ENCODE results near the gene KRT10. TPM values are rescaled to one million over a fixed set of nuclear protein-coding genes. Genes with fewer than 3 reads are reported as not detected.

The KRT10 gene
- total and polyA plus RNA-seq, 9 of the 15 experiments (the other 6 are each of a cell fraction or from before 2014, with no cell fraction given) = 47.0 to 179 (median 76.2) TPM

GRCh38 chr17:40846515-40847144, 24.2 kb upstream of the KRT10 start (continued):
- TF ChIP-seq GATAD2B (IDR thresholded peaks at IDR 0.05; ENCODE audit: borderline replicate concordance) (no peak), SNIP1 (IDR thresholded peaks at IDR 0.05; ENCODE audit: low read depth) (no peak), BCL6 (CRISPR knock-in tag; IDR thresholded peaks at IDR 0.05) (no peak), NFE2L1 (tag; IDR thresholded peaks at IDR 0.05; ENCODE audit: borderline replicate concordance, low read depth) (no peak), ZNF57 (CRISPR knock-in tag; IDR thresholded peaks at IDR 0.05) (no peak)

GRCh38 chr17:40844671-40845107, 22.3 kb upstream of the KRT10 start:
- H3K9me1 ChIP-seq (ENCODE audit: control insufficient read depth, insufficient read depth, low read length) = peaks cover 2% of the 10 kb centered on the region
- in situ Hi-C loops (cut with MboI) (no loop called here), intact Hi-C loops (cut with micrococcal nuclease) (no loop called here)
- H3K36me3 ChIP-seq (ENCODE audit: control insufficient read depth, insufficient read depth, low read length) = no peaks in the 10 kb centered on the region
- no peak for FAIRE-seq
- no peaks in the 10 kb centered on the region for H3K79me2 ChIP-seq (ENCODE audit: control insufficient read depth, insufficient read depth, low read length)
- peaks cover 12 to 38% of the 10 kb centered on the region in 2 experiments for H3K4me1 ChIP-seq (replicated peaks in 1 of 2; ENCODE audit: control insufficient read depth in 2 of 2, insufficient read depth in 2 of 2, low read length in 2 of 2)
- H2AFZ ChIP-seq (ENCODE audit: low read depth, low read length) = peak overlapping the region; percentile 65
- no TSS peak for BruUV-seq (replicated peaks)
- peak overlapping the region; percentile 28; the same call in 1 of the 2 replicates for H3K4me2 ChIP-seq (ENCODE audit: insufficient read depth, low read length)
- H3K9ac ChIP-seq (ENCODE audit: insufficient read depth in 1 of 2, low read depth in 2 of 2, low read length in 2 of 2) = no peak overlapping the region; a peak in 1 of 4 replicates
- peak; percentile 32 to 54 (median 45) for DNase-seq (ENCODE audit: extremely low read depth in 1 of 4, low spot score in 3 of 4)
- no peaks in the 10 kb centered on the region for H4K20me1 ChIP-seq (replicated peaks; ENCODE audit: control insufficient read depth, insufficient read depth, low read length)
- peak overlapping the region; percentile 37 for H3K27ac ChIP-seq (ENCODE audit: extremely low read depth, low read depth, low read length)
- no peak overlapping the region for H3K4me3 ChIP-seq
- POLR2A ChIA-PET = interaction anchor here (0.7 to 1.6 kb wide), 5 partner anchors 10 to 302 kb away, joined by 3 to 5 read pairs (median 4); no protein-coding TSS in a partner anchor
- WGBS (ENCODE audit: insufficient coverage, low coverage, missing lambda C conversion rate) = 4% methylated on average over 4 of the region's 4 CpGs
- H3K9me3 ChIP-seq (replicated peaks; ENCODE audit: control insufficient read depth, insufficient read depth, low read depth, low read length) = no peaks in the 10 kb centered on the region
- CTCF ChIA-PET (ENCODE audit: low intra/inter-chr PET ratio) = no interaction called here
- no peaks in the 10 kb centered on the region for H3K27me3 ChIP-seq (ENCODE audit: control insufficient read depth in 2 of 2, insufficient read depth in 2 of 2, low read length in 2 of 2)
- ATAC-seq = peak; percentile 48; the same call in 2 of the 3 replicates
- TF ChIP-seq TOE1 (IDR thresholded peaks at IDR 0.05; ENCODE audit: borderline replicate concordance) (0 out of 2 replicates have a peak, but pooled peaks have one; percentile 19), TOE1 (CRISPR knock-in tag; IDR thresholded peaks at IDR 0.05; ENCODE audit: borderline replicate concordance, low read depth) (no peak), MAFF (IDR thresholded peaks at IDR 0.05; ENCODE audit: low read length) (peak; percentile 7; the same call in 1 of the 2 replicates), ZNF512 (tag; IDR thresholded peaks at IDR 0.05) (no peak), NR2C1 (IDR thresholded peaks at IDR 0.05) (no peak), NR2C1 (tag; IDR thresholded peaks at IDR 0.05) (0 out of 2 replicates have a peak, but pooled peaks have one; percentile 24), EHMT2 (IDR thresholded peaks at IDR 0.05) (peak; percentile 66; the same call in 1 of the 2 replicates), SMARCE1 (IDR thresholded peaks at IDR 0.05) (peak; percentile 76), RUNX1 (IDR thresholded peaks at IDR 0.05; ENCODE audit: low read depth) (no peak), NCOR1 (IDR thresholded peaks at IDR 0.05) (peak; percentile 52), KDM1A (IDR thresholded peaks at IDR 0.05) (peak; percentile 38 to 58; a peak in 2 of 4 replicates), MEIS2 (IDR thresholded peaks at IDR 0.05; ENCODE audit: partially characterized antibody) (peak; percentile 67), SOX6 (IDR thresholded peaks at IDR 0.05) (peak; percentile 96), CC2D1A (IDR thresholded peaks at IDR 0.05) (0 out of 2 replicates have a peak, but pooled peaks have one; percentile 29), ZEB2 (IDR thresholded peaks at IDR 0.05) (peak; percentile 53; the same call in 1 of the 2 replicates), ARNT (IDR thresholded peaks at IDR 0.05) (no peak)
- TF ChIP-seq, protein P1, sequence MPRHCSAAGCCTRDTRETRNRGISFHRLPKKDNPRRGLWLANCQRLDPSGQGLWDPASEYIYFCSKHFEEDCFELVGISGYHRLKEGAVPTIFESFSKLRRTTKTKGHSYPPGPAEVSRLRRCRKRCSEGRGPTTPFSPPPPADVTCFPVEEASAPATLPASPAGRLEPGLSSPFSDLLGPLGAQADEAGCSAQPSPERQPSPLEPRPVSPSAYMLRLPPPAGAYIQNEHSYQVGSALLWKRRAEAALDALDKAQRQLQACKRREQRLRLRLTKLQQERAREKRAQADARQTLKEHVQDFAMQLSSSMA (CRISPR knock-in tag; IDR thresholded peaks at IDR 0.05) = no peak
